SHP77 (cell line): ENCODE data around the gene MTERF4.
A peak's percentile ranks its signal among the peaks of the same experiment; 100 is the strongest.
"Not testable (repeated sequence)": the region's sequence is repeated elsewhere in the genome, so short reads cannot be mapped to it uniquely, and the experiment has no call there.

Experiments used
- DNase-seq, 2 experiments: peaks; one replicate each; lab custom pipeline; 2025; lab: John Stamatoyannopoulos, UW

The MTERF4 gene

GRCh38 chr2:241111440-241111805 lies 9.3 kb upstream of the MTERF4 start:
- no peak for DNase-seq

- DNase-seq: no peak
These were observed 8.7 kb upstream of the MTERF4 start for GRCh38 chr2:241110607-241111439.

GRCh38 chr2:241110089-241110606 lies 8.1 kb upstream of the MTERF4 start:
- no peak for DNase-seq

- DNase-seq: no peak
These were observed 7.4 kb upstream of the MTERF4 start for GRCh38 chr2:241109210-241110088.

- DNase-seq: no peak
These were observed 6.5 kb upstream of the MTERF4 start for GRCh38 chr2:241108271-241109209.

GRCh38 chr2:241107031-241107783 lies 5.1 kb upstream of the MTERF4 start:
- DNase-seq: no peak

- DNase-seq: no peak
These were observed 3.6 kb upstream of the MTERF4 start for GRCh38 chr2:241105641-241106040.

GRCh38 chr2:241104611-241105010 lies 2.5 kb upstream of the MTERF4 start:
- not testable (repeated sequence) for DNase-seq

- no peak for DNase-seq
These were observed 1.1 kb upstream of the MTERF4 start for GRCh38 chr2:241103176-241103595.

- no peak for DNase-seq
These were observed 2.8 kb downstream of the MTERF4 start for GRCh38 chr2:241099246-241099645.

- DNase-seq: no peak
These were observed 5.1 kb downstream of the MTERF4 start for GRCh38 chr2:241096979-241097378.

- no peak for DNase-seq
These were observed 6.3 kb downstream of the MTERF4 start for GRCh38 chr2:241095594-241096290.

- no peak for DNase-seq
These were observed 7.1 kb downstream of the MTERF4 start for GRCh38 chr2:241094924-241095420.

- DNase-seq: no peak
These were observed 7.9 kb downstream of the MTERF4 start for GRCh38 chr2:241094172-241094571.

- DNase-seq: peak; percentile 63 to 64
These were observed 8.8 kb downstream of the MTERF4 start for GRCh38 chr2:241093133-241093781.

GRCh38 chr2:241092677-241093076 lies 9.4 kb downstream of the MTERF4 start:
- peak; percentile 27 to 44 for DNase-seq

- DNase-seq: no peak
These were observed 10.2 kb downstream of the MTERF4 start for GRCh38 chr2:241091734-241092445.

- DNase-seq: no peak
These were observed 10.9 kb downstream of the MTERF4 start for GRCh38 chr2:241091201-241091600.
